ENCODE results near the gene LOXL4.

- TF ChIP-seq CTCF (IDR thresholded peaks at IDR 0.05; ENCODE audit: insufficient read depth, low read length) (no peak), POLR2AphosphoS5 (IDR thresholded peaks at IDR 0.05; ENCODE audit: low read depth) (no peak), GABPA (IDR thresholded peaks at IDR 0.05; ENCODE audit: low read depth) (no peak), REST (IDR thresholded peaks at IDR 0.05; ENCODE audit: insufficient replicate concordance, low read depth) (no peak), SPI1 (IDR thresholded peaks at IDR 0.05; ENCODE audit: borderline replicate concordance, low read depth) (no peak)
Measured at GRCh38 chr10:98296524-98296923, 28.5 kb upstream of the LOXL4 start.
